Measurements from ENCODE around the gene BNIP1. TPM values are rescaled to one million over a fixed set of nuclear protein-coding genes. Genes with fewer than 3 reads are reported as not detected.

The BNIP1 gene
- total RNA-seq, 1 donor from 2014 or later, result 15.9 TPM

DNA sequence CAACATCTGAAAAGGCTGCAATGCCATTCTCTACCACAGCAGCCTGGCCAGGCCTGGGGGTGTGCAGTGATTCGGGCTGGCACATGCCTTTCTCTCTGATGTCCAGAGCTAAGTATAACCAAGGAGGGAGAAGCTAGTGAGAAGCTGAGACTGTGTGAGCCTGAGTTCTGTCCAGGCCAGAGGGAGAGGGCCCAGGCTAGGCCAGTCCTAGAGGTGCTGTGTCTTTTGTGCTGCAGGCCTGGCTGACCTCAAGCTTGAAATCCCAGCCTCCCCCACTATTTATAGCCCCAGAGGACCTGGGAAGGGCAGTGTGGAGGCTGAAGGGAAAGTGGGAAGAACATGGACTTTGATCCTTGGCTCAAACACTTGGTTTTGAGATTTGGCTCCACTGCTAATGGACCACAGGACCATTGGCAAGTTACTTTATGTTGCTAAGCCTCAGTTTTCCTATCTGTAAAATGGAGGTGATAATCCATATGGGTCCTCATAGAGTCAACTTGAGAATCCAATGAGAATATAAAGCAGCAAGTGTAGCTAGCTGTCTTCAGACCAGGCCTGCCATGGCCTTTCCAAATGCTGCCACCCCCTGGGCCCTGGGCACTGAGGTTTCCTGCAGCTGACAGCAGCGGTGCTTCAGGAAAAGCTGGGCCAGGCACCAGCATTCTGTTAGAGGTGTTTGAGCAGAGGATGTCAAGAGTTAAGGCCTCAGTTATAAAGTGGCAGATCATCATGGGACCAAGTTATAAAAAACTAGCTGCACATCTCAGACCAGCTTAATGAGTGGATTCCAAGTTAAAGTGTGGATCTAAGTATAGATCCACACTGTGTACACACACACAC is 21.1 kb downstream of the BNIP1 start:
- no peak for DNase-seq (ENCODE audit: low read depth in 2 of 2)

DNA sequence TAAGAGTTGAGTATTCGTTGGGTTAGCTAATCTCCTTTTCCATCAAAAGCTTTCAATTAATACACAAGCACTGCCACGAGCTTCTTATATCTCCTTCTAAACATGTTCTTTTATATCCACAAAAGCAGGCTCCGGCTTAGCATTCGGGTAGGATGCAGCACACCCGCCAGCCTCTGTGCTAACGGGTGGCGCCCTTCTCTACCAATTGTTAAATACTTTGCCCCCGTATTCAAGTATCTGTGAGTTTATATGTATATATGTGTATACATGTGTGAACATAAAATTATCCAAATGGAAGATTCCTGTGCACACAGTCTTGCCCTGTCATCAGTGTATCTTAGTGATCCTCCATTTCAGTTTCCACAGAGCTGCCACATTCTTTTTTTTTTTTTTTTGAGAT is 27.8 kb downstream of the BNIP1 start:
- no peak for DNase-seq (ENCODE audit: low read depth in 2 of 2)

DNA sequence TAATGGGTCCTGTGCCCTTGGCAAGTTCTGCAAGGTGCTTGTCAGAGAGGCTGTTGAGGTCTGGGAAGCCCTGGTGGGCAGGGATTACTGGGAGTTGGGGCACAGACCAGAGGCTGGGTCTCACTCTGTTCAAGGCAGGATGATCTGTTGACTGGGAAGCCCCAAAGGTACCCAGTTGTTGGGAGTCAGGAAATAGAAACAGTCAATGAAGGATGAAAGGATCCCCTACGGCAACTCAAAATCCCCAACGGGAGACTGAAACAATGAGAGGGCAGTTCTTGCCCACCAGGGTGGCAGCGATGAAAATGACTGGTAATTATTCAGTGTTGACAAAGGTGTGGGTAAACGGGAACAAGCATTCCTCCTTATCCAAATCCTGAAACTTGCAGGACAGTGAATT is 31.2 kb downstream of the BNIP1 start:
- no peak for DNase-seq (ENCODE audit: low read depth in 2 of 2)

DNA sequence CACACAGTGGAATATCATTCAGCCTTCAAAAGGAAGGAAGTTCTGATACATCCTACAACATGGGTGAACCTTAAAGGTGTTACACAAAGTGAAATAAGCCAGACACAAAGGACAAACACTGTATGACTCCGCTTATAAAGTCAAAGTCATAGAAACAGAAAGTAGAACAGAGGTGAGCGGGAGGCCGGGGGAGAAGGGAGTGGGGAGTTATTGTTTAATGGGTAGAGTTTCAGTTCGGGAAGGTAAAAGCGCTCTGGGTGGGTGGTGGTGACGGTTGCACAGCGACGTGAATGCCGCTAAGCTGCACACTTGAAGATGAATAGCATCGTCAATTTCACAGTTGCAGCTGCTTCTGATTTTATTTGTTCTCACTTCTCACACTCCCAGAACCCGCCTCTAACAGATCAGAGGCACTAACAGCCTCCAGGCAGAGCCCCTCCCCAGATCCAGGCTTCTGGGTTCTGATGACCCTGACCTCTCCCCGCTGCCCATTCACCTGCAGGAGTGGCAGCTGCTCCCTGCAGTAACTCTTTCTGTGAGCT is 34.1 kb downstream of the BNIP1 start:
- no peak for DNase-seq (ENCODE audit: low read depth in 2 of 2)

DNA sequence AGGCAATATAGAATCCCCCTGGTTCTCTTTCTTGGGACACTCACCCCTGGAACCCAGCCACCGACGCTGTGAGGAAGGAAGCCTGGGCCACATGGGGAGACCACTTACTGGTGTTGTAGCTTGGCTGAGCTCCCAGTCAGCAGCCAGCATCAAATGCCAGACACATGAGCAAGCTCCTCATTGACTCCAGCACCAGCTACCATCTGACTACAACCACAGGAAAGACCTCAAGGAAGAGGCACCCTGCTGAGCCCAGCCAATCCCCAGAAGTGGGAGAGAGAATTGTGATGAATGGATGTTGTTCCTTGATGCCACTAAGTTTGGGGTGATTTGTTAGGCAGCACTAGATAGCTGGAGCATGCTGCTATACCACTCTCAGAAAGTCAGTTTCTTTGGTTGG is 36.0 kb downstream of the BNIP1 start:
- DNase-seq (ENCODE audit: low read depth in 2 of 2), result no peak

DNA sequence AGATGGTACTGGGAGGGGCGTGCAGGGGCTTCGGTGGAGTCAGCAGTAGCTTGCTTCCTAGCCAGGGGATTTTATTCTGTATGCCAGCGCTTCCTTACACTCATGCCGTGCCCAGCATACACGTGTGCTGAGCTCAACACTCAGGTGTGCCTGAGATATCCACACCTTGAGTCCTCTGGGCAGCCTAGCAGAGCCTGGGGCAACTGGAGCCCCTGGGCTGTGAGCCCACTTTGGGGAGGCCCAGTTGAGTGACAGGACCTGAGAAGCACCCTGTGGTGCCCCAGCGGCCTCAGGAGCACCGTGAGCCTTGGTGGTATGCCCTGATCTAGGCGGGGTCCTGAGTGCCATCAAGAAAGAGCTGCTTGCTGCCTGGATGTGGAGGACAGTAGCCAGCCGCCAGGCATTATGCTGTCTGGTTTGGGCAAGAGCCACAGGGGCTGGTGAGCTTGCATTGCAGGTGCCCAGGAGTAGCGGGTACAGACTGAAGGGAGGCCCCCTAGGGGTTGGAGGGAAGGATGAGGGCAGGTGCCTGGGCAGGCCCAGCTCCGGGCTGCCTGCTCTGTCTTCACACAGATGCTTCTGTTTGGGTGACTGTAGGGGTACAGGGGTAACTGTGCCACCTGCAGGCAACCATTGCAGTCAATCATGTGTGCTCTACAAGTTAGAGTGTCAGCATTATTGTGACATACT is 42.9 kb downstream of the BNIP1 start:
- DNase-seq (ENCODE audit: low read depth in 2 of 2), result no peak

DNA sequence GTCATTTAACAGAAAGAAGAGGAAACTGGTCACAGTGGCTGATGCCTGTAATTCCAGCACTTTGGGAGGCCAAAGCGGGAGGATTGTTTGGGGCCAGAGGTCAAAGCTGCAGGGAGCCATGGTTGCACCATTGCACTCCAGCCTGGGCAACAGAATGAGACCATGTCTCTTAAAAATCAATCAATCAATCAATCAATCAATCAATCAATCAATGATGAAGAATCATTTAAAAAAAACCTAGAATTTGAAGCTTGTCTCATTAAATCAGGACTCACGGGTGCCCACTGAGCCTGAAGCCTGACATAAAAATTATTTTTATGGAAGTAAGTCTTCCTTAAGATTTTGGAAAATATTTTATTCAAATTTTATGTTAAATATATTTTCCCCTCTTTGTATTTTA is 43.9 kb downstream of the BNIP1 start:
- no peak for DNase-seq (ENCODE audit: low read depth in 2 of 2)

DNA sequence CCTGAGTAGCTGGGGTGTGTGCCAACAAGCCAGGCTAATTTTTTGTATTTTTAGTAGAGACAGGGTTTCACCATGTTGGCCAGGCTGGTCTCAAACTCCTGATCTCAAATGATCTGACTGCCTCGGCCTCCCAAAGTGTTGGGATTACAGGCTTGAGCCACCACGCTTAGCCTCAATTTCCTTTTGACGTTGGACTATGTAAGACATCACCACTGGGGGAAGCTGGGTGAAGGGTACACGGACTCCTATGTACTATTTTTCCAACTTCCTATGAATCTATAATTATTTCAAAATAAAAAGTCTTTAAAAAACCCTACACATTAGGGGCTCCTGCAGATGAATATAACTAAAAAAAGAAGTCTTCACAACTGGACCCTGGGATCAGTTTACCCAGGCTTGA is 46.7 kb downstream of the BNIP1 start:
- no peak for DNase-seq (ENCODE audit: low read depth in 2 of 2)

DNA sequence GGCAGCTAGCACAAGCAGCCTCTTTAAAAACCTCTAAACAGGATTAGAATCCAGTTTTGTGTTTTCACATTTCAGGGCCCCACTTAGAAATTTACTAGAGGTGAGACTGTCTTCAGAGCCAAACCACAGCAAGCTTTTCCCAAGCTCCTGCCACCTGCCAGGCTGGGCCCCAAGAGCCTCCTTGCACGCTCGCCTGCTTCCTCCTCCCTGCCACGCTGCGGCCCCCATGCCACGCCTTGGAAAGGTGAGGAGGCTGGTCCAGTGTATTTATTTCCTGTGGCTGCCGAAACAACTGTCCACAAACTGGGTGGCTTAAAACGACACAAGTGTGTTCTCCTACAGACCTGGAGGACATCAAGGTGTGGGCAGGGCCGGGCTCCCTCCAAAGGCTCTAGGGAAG is 47.2 kb downstream of the BNIP1 start:
- no peak for DNase-seq (ENCODE audit: low read depth in 2 of 2)

DNA sequence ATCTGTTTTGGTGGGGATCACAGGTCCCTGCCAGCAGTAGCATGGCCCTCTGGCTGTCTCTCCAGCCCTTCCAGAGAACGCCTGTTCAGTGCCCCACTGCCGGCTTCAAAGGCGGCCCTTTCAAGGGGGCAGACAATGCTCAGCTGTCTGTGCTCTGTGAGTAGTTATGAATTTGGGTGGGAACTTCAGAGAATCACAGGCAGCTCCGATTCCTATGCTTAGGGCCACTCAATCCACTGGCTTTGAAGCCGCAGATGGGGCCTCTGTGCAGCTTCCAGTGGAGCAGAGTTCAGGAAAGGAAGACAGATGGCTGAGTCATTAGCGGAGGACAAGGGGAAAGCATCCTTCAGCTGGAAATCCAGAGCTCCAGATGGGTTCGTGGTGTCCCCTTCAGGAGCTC is 48.2 kb downstream of the BNIP1 start:
- no peak for DNase-seq (ENCODE audit: low read depth in 2 of 2)

DNA sequence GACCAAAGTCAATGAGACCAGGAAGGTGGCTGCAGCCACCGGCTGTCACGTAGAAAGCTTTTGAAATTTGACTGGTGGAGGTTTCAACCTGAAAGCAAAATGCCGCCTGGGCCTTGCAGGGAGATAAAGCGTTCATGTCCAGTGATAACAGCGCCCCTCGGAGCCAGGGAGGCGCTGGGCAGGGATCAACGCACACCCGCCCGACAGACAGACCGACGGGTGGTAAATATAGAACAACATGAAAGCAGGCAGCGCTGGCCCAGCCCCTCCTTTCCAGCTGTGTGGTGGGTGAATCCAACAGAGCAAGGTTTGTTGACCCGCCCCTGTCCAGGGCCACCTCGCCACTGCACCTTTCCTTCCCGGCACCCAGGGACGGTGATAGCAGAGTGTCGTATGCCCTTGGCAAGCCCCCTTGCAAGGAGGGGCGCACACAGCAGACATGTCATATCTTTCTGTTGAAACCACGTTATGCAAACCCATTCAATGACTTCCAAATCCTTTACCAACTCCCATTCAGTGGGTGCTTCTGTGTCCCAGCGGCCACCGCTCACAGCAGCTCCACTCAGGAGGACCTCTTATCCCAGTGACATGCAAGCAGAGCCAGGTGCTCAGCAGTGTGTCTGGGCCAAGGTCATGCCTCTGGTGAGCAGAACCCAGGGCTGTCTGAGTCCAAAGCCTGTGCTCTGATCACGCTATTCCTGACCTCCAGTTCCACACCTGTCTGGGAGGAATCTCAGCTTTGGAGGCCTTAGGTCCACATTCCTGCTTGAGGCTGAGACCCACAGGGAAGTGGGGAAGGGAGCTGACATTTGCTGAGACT is 52.0 kb downstream of the BNIP1 start:
- no peak for DNase-seq (ENCODE audit: low read depth in 2 of 2)

DNA sequence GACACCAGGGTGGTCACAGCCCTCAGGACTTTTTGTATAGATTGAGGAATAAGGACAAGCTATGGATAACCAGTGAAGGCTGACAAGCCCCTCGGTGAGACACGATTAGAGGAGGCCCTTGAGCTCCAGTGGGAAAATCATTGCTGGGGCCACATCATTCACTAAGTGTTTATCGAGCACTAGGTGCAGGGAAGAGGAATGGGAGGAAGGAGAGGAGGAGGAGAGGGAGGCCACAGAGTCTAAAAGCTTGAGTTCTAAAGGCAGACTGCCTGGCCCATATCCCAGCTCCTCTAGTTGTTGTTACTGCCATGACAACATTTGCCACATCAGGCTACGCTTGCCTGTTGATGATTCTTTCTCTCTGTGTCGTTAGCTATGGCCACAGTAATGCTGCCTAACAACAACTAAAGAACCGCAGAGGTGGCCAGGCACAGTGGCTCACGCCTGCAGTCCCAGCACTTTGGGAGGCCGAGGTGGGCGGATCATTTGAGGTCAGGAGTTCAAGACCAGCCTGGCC is 53.1 kb downstream of the BNIP1 start:
- DNase-seq (ENCODE audit: low read depth in 2 of 2), result no peak

DNA sequence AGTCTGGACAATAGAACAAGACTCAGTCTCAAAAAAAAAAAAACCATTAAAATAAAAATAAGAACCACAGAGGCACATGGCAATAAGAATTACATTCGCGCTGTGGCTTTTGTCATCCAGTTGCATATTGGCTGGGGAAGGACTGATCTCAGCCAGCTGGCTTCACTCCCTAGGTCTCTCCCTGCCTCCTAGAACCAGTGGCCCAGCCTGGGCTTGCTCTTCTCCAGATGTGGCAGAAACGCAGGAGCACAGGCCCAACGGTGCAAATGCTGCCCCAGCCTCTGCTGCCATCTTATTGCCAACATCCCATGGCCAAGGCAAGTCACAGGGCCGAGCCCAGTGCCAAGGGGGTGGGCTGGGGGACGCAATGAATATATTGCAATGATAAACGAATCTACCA is 53.7 kb downstream of the BNIP1 start:
- no peak for DNase-seq (ENCODE audit: low read depth in 2 of 2)

DNA sequence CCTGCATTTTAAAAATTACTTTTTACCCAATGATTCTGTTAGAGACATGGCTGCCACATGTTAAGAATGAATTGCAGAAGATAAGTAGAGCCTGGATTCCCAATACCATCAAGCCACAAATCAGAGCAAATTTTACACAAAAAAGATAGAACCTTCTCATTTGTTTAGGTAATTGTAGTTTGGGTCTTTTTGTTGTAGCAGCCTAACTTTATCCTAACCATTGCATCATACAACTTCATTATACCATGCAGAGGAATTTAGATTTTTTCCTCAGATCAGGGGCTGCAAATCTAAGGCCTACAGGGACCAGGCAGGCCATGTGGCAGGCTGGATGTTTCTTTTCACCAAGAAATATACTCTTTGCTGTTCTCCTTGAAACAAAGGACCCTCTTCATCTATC is 56.0 kb downstream of the BNIP1 start:
- DNase-seq (ENCODE audit: low read depth in 2 of 2), result no peak

DNA sequence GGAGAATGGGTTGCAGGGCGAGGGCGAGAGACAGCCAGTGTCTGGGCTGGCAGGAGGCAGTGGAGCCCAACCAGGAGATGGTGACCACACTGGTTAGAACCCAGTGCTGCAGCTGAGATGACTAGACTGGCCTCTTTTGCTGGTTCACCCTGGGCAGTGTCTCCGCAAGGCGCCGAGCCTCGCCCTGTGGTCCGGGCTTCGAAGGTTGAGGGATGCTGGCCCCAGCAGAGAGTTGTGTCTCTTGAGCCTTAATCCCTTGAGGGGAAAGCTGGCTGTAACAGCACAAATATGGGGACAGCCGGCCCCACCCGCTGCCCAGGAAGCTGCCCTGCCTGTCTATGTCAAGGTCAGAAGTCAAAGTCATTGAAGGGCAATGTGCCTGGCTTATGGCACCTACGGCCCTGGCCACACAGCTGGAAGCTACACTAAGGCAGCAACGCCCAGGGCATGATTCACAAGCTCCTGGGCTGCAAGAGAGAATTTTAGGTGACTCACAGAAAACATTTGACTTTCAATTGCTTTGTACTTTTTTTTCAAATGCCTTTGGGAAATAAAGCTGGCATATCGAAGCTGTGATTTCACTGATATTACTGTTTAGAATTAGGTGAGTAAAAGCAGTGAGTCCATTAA is 57.4 kb downstream of the BNIP1 start:
- DNase-seq (ENCODE audit: low read depth in 2 of 2), result peak in 1 of 2 donors; percentile 63

DNA sequence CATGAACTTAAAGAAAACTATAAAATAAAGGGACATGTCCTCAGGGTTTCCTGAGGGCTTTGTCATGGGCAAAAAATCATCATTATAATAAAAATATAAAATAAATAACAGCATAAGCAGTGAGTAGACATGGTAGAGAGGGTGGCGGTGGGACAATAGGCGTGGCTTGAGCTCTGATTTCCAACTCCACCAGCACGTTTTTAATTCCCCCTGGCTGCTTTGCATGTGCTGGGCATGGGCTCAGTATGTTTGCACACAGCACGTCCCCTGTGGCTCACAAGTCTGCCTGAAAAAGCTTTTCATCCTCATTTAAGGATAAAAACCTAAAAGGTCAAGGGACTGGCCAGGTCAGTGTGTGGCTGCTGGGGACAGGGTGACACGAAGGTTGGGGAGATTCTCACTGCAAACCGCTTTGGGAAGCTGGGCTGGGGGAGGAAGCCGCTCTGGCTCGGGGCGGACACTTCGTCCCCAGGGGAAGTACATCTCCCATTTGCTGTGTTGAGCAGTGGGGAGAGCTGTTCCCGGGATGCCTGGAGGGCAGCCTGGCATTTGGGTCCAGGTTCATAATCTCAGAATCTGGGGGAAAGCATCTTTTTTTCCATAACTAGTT is 58.0 kb downstream of the BNIP1 start:
- DNase-seq (ENCODE audit: low read depth in 2 of 2), result no peak

DNA sequence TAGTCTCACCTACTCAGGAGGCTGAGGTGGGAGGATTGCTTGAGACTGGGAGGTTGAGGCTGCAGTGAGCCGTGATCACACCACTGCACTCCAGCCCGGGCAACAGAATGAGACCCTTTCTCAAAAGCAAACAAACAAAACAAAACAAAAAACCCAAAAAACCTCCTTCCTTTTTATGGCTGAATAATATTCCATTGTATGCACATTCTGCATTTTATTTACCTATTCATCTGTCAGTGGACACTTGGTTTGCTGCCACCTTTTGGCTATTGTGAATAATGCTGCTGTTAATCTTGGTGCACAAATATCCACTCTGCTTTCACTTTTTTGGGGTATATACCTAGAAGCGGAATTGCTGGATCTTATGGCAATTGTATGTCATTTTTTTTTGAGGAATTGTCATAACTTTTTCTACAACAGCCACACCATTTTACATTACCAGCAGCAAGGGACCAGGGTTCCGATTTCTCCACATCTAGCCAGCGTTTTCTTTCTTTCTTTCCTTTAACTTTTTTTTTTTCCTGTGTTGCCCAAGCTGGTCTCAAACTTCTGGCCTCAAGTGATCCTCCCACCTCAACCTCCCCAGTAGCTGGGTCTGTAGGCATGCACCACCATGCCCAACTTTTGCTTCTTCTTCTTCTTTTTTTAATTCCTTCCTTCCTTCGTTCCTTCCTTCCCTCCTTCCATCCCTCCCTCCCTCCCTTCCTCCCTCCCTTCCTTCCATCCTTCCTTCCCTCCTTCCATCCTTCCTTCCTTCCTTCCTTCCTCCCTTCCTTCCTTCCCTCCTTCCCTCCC is 60.1 kb downstream of the BNIP1 start:
- DNase-seq (ENCODE audit: low read depth in 2 of 2), result peak; percentile 50 to 61

DNA sequence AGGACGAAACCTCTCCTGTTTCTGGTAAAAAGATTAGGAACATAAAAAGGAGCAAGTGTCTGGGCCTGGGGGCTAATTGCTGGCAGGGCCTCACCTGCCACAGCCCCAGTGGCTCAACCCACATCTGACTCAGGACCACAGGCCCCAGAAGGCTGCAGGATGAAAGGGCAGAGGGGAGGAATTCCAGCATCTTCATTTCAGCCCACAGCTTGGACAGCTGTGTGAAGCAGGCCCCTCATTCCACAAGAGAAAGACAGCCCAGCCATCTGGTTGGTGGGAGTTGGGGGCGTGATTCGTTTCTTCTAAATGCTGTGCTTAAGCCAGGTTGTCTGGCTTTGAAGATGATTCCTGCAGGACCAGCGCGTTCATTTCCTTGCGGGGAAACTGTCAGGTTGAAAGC is 61.6 kb downstream of the BNIP1 start:
- no peak for DNase-seq (ENCODE audit: low read depth in 2 of 2)

DNA sequence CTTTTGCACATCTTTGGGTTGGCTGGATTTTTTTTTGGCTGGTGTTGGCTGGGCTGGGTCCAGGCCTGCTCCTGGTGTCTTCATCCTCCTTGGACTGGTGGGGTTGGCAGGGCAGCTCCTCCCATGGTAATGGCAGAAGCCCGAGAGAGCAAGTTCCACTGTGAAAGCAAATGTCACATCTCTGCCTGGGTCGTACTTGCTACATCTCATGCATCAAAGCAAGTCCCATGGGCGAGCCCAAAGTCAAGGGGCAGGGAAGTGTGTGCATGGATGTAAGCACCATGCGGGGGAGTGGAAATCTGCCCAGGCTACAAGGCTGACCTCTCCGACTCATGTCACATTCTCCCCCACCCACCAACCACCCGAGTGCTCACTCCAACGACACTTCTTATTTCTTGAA is 64.0 kb downstream of the BNIP1 start:
- no peak for DNase-seq (ENCODE audit: low read depth in 2 of 2)

DNA sequence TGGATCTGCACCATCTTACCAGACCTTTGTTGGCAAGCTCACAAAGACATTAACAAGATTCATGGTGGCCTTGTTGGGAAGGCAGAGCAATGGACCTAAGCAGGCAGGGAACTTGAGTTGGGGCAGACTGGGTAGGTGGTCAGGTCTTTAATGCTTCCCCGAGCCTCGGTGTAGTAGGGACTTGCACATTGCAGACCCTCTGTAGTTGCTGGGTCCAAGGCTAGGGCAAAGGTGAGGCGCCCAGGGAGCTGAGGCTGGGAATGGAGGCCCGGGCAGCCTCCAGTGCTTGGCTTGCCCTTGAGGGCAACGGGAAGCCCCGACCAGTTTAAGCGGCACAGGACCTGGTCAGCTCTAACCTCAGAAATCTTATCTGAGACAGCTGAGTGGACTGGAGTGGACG is 66.5 kb downstream of the BNIP1 start:
- DNase-seq (ENCODE audit: low read depth in 2 of 2), result no peak

Measured in lung microvascular endothelial cell (primary cell).